Body of pancreas (tissue), 4 donors: ENCODE results near the gene FAH. TPM values are rescaled to one million over a fixed set of nuclear protein-coding genes. Genes with fewer than 3 reads are reported as not detected.

Experiments
- ATAC-seq: fragments of 150-250 bp; one replicate; pipeline ENCODE4 v1.9.1; 2016
- DNase-seq, 4 donors: peaks; one replicate each; pipeline ENCODE4 v3.0.0-alpha.2; 2019
- H3K27ac ChIP-seq, 4 donors: fragments of 200-600 bp; sonication (generic); 1 replicate in 3 of 4; 2 replicates in 1 of 4; pipeline versions ENCODE4 v1.5.1 to v1.6.1; 2016 to 2019; ENCODE audit warnings: mild to moderate bottlenecking in 1 of 4, mixed read lengths in 1 of 4, moderate library complexity in 1 of 4
- H3K27me3 ChIP-seq, 2 donors: fragments of 200-600 bp; sonication (generic); one replicate each; pipeline ENCODE4 v1.6.0; 2016; ENCODE audit warnings: mild to moderate bottlenecking in 1 of 2
- H3K36me3 ChIP-seq, 2 donors: fragments of 200-600 bp; sonication (generic); replicated peaks in 1 of 2; 2 replicates each; pipeline ENCODE4 v1.5.1; 2016; ENCODE audit warnings: low read depth in 2 of 2; ENCODE audit not compliant: insufficient read depth in 1 of 2
- H3K4me1 ChIP-seq: fragments of 200-600 bp; sonication (generic); one replicate; pipeline ENCODE4 v1.6.0; 2016
- H3K4me3 ChIP-seq, 2 donors: fragments of 200-600 bp; sonication (generic); 1 replicate in 1 of 2; 2 replicates in 1 of 2; pipeline ENCODE4 v1.5.1; 2016 to 2019
- H3K9me3 ChIP-seq, 3 donors: fragments of 200-600 bp; sonication (generic); 1 replicate in 2 of 3; 2 replicates in 1 of 3; pipeline ENCODE4 v1.5.1; 2016
- CTCF ChIP-seq, 7 experiments: fragments of 450-650 bp in 4 of 7; fragments of 200-600 bp in 3 of 7; sonication (generic) in 3 of 7; IDR thresholded peaks; one replicate each; pipeline ENCODE4 v1.5.1; 2016 to 2019; ENCODE audit warnings: antibody characterized with exemption in 7 of 7
- POLR2A ChIP-seq, 3 donors: fragments of 450-650 bp; IDR thresholded peaks; one replicate each; pipeline ENCODE4 v1.6.1; 2016; ENCODE audit warnings: antibody characterized with exemption in 3 of 3, mild to moderate bottlenecking in 2 of 3
- WGBS, 2 donors: methylation state at CpG; one replicate each; pipeline ENCODE4 v1.1.5; 2017; 5-methylcytosine and 5-hydroxymethylcytosine counted together
- intact Hi-C: fragments of 100-400 bp; cut with DNase I; formaldehyde crosslinking; loops from one replicate; pipeline ENCODE4 v1.15.1; 2023
- total RNA-seq, 2 donors: library from RNA; depleted of rRNA; stranded (reverse); fragments of >200 nt; gene quantifications; one replicate each; pipeline ENCODE4 v1.1.0, GENCODE V29; 2016

FAH gene
- total RNA-seq, 2 donors from 2014 or later: 8.8 to 31.0 TPM

DNA sequence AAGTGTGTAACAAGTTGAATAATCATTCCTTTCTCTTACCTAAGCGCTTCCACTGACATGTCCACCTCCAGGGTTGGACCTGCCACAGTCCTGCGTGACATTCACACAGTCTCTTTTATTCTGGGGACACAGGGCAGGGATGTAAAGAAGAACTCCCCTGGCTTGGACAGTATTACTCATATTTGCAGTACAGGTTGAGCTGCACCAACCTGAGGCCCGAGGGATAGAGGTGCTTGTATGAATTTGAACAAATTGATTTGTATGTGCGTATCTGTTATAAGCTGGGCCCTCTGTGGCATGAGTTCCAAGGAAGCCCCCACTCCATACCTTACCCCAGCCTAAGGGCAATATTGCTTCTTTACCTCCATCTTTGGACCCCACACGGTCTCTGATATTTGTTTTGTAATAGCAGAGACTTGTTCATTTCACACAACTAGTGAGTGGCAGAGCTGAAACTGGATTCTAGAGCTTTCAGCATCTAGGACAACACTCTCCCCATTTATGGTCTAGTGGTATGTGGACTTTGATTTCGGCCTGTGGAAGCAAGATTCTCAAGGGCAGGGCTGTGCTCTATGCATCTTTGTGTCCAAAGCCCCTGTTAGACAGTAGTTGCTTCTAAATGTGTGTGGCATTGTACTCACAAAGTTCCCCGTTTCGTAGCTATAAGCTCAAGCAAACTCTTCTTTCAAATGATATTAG lies 39.2 kb downstream of the FAH start:
- 88 to 91% methylated on average over 8 of the region's 8 CpGs for WGBS, 2 donors
- TF ChIP-seq POLR2A (IDR thresholded peaks at IDR 0.05): no peak
- no peak for TF ChIP-seq CTCF (IDR thresholded peaks at IDR 0.05)
- intact Hi-C loops: no loop called here
- H3K27ac ChIP-seq: no peak overlapping the region
- no peaks in the 10 kb centered on the region for H3K4me1 ChIP-seq
- DNase-seq: no peak
- no peak overlapping the region for H3K4me3 ChIP-seq
- no peaks in the 10 kb centered on the region for H3K36me3 ChIP-seq
- no peaks in the 10 kb centered on the region for H3K9me3 ChIP-seq
- no peak for ATAC-seq
- no peaks in the 10 kb centered on the region for H3K27me3 ChIP-seq

DNA sequence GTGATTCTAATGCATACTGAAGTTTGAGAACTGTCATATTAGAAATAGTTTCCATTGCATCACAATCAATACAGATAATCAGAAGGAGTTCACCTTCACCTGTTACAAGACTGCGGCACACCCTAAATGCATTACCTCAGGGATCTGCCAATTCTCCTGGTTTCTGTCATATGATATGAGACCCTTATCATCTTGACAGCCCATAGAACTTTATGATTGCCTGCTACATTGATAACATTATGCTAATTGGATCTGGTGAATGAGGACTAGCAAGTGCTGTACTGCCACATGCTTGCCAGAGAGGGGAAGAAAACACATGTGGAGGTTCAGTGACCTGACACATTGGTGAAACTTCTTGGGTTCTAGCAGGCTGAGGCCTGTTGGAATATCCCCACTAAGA lies 41.4 kb downstream of the FAH start:
- ATAC-seq (no peak), DNase-seq (no peak)
- H3K27ac ChIP-seq: no peak overlapping the region
- WGBS, 2 donors: 64 to 86% methylated on average over 1 of the region's 1 CpG
- no peaks in the 10 kb centered on the region for H3K27me3 ChIP-seq
- TF ChIP-seq POLR2A (IDR thresholded peaks at IDR 0.05): no peak
- TF ChIP-seq CTCF (IDR thresholded peaks at IDR 0.05): no peak
- intact Hi-C loops: no loop called here
- no peaks in the 10 kb centered on the region for H3K4me1 ChIP-seq
- H3K4me3 ChIP-seq: no peak overlapping the region
- no peaks in the 10 kb centered on the region for H3K36me3 ChIP-seq
- H3K9me3 ChIP-seq: no peaks in the 10 kb centered on the region

DNA sequence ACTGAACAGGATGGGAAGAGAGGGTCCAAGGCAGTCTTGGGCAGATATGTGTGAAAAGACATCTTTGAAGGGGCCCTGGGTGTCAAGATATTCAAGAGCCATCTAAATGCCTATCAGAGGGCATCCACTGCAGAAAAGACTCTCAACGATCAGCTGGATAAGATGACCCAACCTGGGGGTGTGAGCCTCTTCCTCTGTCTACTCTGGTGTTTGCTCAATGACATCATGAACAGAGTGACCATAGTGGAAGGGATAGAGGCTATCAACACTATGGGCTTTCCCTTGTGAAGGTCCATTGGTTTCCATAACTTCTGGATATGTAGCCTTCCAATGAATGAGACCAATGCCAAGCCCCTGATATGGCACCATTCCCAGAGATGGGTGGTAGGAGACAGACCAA lies 42.1 kb downstream of the FAH start:
- Histone ChIP-seq H3K4me3 (no peak overlapping the region), H3K9me3 (no peaks in the 10 kb centered on the region), H3K36me3 (no peaks in the 10 kb centered on the region), H3K27ac (no peak overlapping the region), H3K27me3 (no peaks in the 10 kb centered on the region), H3K4me1 (no peaks in the 10 kb centered on the region)
- ATAC-seq (no peak), DNase-seq (no peak)
- no peak for TF ChIP-seq CTCF (IDR thresholded peaks at IDR 0.05)
- intact Hi-C loops: no loop called here
- 79 to 80% methylated on average over 1 of the region's 1 CpG for WGBS, 2 donors

DNA sequence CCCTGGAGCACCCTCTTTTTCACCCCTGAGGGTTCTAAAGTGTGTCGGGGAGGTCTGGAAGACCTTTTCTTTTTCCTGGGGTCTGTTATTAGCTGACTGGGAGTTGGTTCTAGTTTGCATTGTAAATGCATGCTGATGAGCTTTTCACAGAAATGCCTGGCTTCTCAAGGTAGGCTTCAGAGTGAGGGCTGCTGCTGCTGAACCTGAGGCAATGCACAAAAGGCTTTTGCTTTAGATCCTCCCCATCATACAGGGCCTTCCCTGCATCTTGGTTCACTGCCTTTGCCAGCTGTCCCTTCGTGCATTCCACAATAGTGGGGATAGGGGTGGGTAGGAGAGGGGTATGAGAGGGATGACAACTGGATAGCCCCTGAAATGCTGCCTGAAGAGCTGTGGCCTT lies 46.6 kb downstream of the FAH start:
- DNase-seq: no peak
- 67 to 79% methylated on average over 2 of the region's 2 CpGs for WGBS, 2 donors
- Histone ChIP-seq H3K36me3 (no peaks in the 10 kb centered on the region), H3K27me3 (no peaks in the 10 kb centered on the region), H3K4me3 (no peak overlapping the region), H3K9me3 (no peaks in the 10 kb centered on the region), H3K4me1 (no peaks in the 10 kb centered on the region), H3K27ac (no peak overlapping the region)
- TF ChIP-seq POLR2A (IDR thresholded peaks at IDR 0.05): no peak
- no peak for TF ChIP-seq CTCF (IDR thresholded peaks at IDR 0.05)
- ATAC-seq: no peak
- intact Hi-C loops: no loop called here

GRCh38 chr15:80199869-80200268 lies 47.1 kb downstream of the FAH start:
- Histone ChIP-seq H3K9me3 (no peaks in the 10 kb centered on the region), H3K27me3 (no peaks in the 10 kb centered on the region), H3K4me3 (no peak overlapping the region), H3K36me3 (no peaks in the 10 kb centered on the region), H3K27ac (no peak overlapping the region), H3K4me1 (no peaks in the 10 kb centered on the region)
- DNase-seq: no peak
- no peak for TF ChIP-seq POLR2A (IDR thresholded peaks at IDR 0.05)
- no peak for TF ChIP-seq CTCF (IDR thresholded peaks at IDR 0.05)
- intact Hi-C loops: no loop called here
- ATAC-seq: no peak
- WGBS, 2 donors: 85 to 89% methylated on average over 3 of the region's 3 CpGs
